ENCODE results near the gene NME1.

Gene NME1

GRCh38 chr17:51189162-51189561, 35.8 kb downstream of the NME1 start:
- no peak for DNase-seq (ENCODE audit: low read depth)

DNA sequence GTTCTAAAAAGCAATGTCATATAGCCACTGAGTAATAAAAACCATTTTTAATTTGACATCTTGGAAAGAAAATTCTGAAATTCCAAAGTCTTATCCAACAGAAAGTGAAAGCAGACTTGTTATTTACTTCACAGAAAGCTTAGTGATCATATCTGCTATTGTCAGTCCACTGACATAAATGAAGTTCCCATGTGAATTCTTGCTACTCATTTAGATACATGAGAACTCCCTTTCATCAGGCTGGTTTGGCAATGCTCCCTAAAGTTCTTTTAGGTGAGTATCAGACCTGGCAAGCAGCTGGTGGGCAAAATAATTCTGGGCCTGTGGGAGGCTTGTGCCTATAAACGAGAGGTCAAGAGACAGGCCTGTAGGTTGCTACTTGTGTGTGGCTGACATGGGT, 36.3 kb downstream of the NME1 start:
- DNase-seq (ENCODE audit: low read depth), result no peak

DNA sequence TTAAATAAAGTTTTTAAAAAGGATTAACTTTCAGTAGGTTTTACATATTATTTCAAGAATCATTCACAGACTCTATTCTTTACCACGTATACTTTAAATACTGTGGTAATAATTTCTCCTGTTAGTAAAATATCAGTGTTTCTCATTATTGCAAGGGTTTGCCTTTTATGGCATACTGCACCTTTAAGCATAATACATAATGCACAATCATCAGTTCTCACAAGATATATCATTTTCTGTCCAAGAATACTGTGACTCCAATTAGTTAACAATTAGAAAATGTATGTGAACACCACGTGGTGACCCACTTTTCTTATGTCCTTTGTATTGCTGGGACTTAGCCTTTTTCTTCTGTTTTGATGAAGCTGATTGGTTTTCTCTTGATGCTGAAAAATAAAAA, 38.5 kb downstream of the NME1 start:
- no peak for DNase-seq (ENCODE audit: low read depth)

- DNase-seq (ENCODE audit: low read depth), result no peak
Observed at GRCh38 chr17:51197754-51198153, 44.4 kb downstream of the NME1 start.

DNA sequence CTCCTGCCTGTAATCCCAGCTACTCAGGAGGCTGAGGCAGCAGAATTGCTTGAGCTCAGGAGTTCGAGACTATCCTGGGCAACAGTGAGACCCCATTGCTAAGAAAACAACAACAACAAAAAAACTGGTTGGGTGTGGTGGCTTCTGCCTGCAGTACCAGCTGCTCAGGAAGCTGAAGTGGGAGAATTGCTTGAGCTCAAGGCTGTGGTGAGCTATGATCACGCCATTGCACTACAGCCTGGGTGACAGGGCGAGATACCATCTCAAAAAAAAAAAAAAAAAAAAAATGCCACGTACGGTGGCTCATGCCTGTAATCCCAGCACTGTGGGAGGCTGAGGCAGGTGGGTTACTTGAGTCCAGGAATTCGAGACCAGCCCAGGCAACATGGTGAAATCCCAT, 46.9 kb downstream of the NME1 start:
- DNase-seq (ENCODE audit: low read depth), result no peak

GRCh38 chr17:51200846-51201245, 47.5 kb downstream of the NME1 start:
- no peak for DNase-seq (ENCODE audit: low read depth)

DNA sequence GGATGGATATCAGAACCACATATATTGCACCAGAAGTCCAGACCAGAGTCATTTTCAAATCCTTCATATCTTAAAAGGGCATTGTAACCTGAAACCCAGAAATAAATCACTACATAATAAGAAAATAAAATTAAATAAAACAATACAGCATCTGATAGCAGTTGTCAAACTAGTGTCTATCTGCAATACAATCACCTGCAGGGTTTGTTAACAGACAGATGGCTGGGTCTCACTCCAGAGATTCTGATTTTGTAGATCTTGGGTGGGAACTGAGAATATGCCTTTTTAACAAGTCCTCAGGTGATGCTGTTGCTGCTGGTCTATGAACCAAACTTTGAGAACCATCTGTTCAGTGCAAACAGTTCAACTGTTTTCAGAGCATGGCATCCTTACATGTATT, 50.5 kb downstream of the NME1 start:
- DNase-seq (ENCODE audit: low read depth), result no peak
